Hepatocyte (in vitro differentiated cells): ENCODE measurements around the gene EXOC6B. TPM values are rescaled to one million over a fixed set of nuclear protein-coding genes. Genes with fewer than 3 reads are reported as not detected.

Source experiments
- DNase-seq: peaks from one replicate; pipeline ENCODE4 v3.0.0-alpha.2; 2016; ENCODE audit warnings: low spot score
- H2AFZ ChIP-seq: fragments of 200-600 bp; sonication (generic); 2 replicates; pipeline ENCODE4 v1.6.0; 2016; ENCODE audit warnings: antibody characterized with exemption, mild to moderate bottlenecking
- H3K27ac ChIP-seq: fragments of 200-600 bp; sonication (generic); 2 replicates; pipeline ENCODE4 v1.5.1; 2016; ENCODE audit warnings: mild to moderate bottlenecking
- H3K27me3 ChIP-seq: fragments of 200-600 bp; sonication (generic); 2 replicates; pipeline ENCODE4 v1.6.1; 2016
- H3K36me3 ChIP-seq: fragments of 200-600 bp; sonication (generic); replicated peaks from 2 replicates; pipeline ENCODE4 v1.5.1; 2016; ENCODE audit warnings: low read depth; ENCODE audit not compliant: insufficient read depth
- H3K4me1 ChIP-seq: fragments of 200-600 bp; sonication (generic); 2 replicates; pipeline ENCODE4 v1.5.1; 2016; ENCODE audit warnings: mild to moderate bottlenecking, moderate library complexity; ENCODE audit not compliant: insufficient read depth
- H3K4me2 ChIP-seq: fragments of 200-600 bp; sonication (generic); 2 replicates; pipeline ENCODE4 v1.6.0; 2016
- H3K4me3 ChIP-seq: fragments of 200-600 bp; sonication (generic); 2 replicates; pipeline ENCODE4 v1.5.1; 2016; ENCODE audit warnings: mild to moderate bottlenecking
- H3K79me2 ChIP-seq: fragments of 200-600 bp; sonication (generic); 2 replicates; pipeline ENCODE4 v1.6.0; 2017; ENCODE audit warnings: mild to moderate bottlenecking
- H3K9me2 ChIP-seq: fragments of 200-600 bp; sonication (generic); replicated peaks from 2 replicates; pipeline ENCODE4 v1.6.0; 2017; ENCODE audit warnings: mild to moderate bottlenecking; ENCODE audit not compliant: insufficient read depth
- H3K9me3 ChIP-seq: fragments of 200-600 bp; sonication (generic); 2 replicates; pipeline ENCODE4 v1.5.1; 2016; ENCODE audit warnings: low read depth, mild to moderate bottlenecking
- H4K20me1 ChIP-seq: fragments of 200-600 bp; sonication (generic); 2 replicates; pipeline ENCODE4 v1.6.0; 2016; ENCODE audit warnings: mild to moderate bottlenecking; ENCODE audit not compliant: insufficient read depth, poor library complexity, severe bottlenecking
- CTCF ChIP-seq: fragments of 200-600 bp; sonication (generic); IDR thresholded peaks from 2 replicates; pipeline ENCODE4 v1.5.1; 2016; ENCODE audit warnings: antibody characterized with exemption, mild to moderate bottlenecking; ENCODE audit not compliant: poor library complexity
- EZH2 ChIP-seq: fragments of 200-600 bp; sonication (generic); IDR thresholded peaks from 2 replicates; pipeline ENCODE4 v1.6.1; 2016; ENCODE audit warnings: antibody characterized with exemption, mild to moderate bottlenecking, borderline replicate concordance
- EZH2phosphoT487 ChIP-seq: fragments of 200-600 bp; sonication (generic); IDR thresholded peaks from one replicate; pipeline ENCODE4 v1.6.1; 2018; ENCODE audit warnings: antibody characterized with exemption, mild to moderate bottlenecking, low read depth, moderate library complexity; ENCODE audit not compliant: unreplicated experiment, severe bottlenecking
- WGBS: methylation state at CpG from one replicate; pipeline ENCODE4 v1.1.6; 2016; ENCODE audit warnings: low lambda C conversion rate; ENCODE audit errors: missing lambda C conversion rate; 5-methylcytosine and 5-hydroxymethylcytosine counted together
- polyA plus RNA-seq: library from polyadenylated mRNA; unstranded; fragments of >200 nt; fragmentation: Nextera tagmentation; extraction: Ambion mirVana; gene quantifications from 2 replicates; pipeline ENCODE4 v1.2.1, GENCODE V29; 2016
- total RNA-seq: library from RNA; depleted of rRNA; stranded (reverse); fragments of >200 nt; gene quantifications from 2 replicates; pipeline ENCODE4 v1.2.3, GENCODE V29; 2014

The EXOC6B gene
- total and polyA plus RNA-seq, 2 experiments from 2014 or later = 11.8 to 36.2 TPM

- Histone ChIP-seq H3K79me2 (no peaks in the 10 kb centered on the region), H3K4me3 (no peak overlapping the region), H3K27me3 (no peaks in the 10 kb centered on the region), H2AFZ (no peak overlapping the region), H3K4me1 (peaks cover 15% of the 10 kb centered on the region), H3K4me2 (no peak overlapping the region), H3K36me3 (no peaks in the 10 kb centered on the region), H3K27ac (no peak overlapping the region), H4K20me1 (no peaks in the 10 kb centered on the region), H3K9me2 (no peaks in the 10 kb centered on the region), H3K9me3 (no peaks in the 10 kb centered on the region)
- TF ChIP-seq EZH2 = no peak
- no peak for TF ChIP-seq EZH2phosphoT487
- WGBS = 84% methylated on average over 3 of the region's 3 CpGs
- no peak for DNase-seq
Observed at GRCh38 chr2:72515696-72516095, 310.1 kb downstream of the EXOC6B start.

DNA sequence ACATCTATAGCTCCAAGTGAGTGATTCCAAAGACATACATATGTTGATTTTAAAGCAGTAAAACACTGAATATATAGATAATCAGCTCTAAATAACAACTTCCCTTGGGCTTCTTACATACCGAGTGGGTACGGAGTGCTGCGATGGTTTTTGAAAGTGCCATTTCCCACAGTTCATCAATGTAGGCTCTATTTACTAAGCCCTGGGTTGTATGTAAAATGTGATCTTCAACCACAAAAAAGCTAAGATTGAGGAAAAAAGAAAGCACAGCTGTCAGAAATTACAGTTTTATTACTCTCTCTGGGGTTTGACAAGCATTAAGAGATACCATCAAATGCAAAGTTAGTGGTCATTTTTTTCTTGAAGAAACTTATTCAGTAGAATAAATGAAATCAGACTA lies 312.8 kb downstream of the EXOC6B start:
- no peaks in the 10 kb centered on the region for H4K20me1 ChIP-seq
- WGBS = 93% methylated on average over 3 of the region's 3 CpGs
- no peak overlapping the region for H3K4me2 ChIP-seq
- no peaks in the 10 kb centered on the region for H3K9me3 ChIP-seq
- H3K9me2 ChIP-seq = no peaks in the 10 kb centered on the region
- no peaks in the 10 kb centered on the region for H3K36me3 ChIP-seq
- no peak overlapping the region for H3K4me3 ChIP-seq
- H3K4me1 ChIP-seq = peaks cover 7% of the 10 kb centered on the region
- H3K27ac ChIP-seq = no peak overlapping the region
- no peaks in the 10 kb centered on the region for H3K27me3 ChIP-seq
- no peak overlapping the region for H2AFZ ChIP-seq
- DNase-seq = no peak
- H3K79me2 ChIP-seq = no peaks in the 10 kb centered on the region
- no peak for TF ChIP-seq EZH2phosphoT487
- no peak for TF ChIP-seq EZH2
- TF ChIP-seq CTCF = no peak

DNA sequence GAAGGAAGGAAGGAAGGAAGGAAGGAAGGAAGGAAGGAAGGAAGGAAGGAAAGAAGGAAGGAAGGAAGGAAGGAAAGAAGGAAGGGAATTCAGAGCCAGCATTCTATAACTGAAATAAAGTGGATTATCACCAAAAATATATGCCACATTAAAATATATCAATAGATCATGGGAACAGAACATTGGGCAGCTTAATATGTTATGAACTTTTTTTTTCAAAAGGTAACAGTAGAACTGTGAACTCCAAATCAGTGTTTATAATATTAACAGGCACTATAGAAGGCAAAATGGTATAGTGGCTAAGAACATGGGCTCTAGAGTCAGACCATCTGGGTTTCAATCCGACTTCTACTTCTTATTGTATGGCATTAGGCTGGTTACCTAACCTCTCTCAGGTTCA lies 313.5 kb downstream of the EXOC6B start:
- H3K9me3 ChIP-seq = no peaks in the 10 kb centered on the region
- H3K27ac ChIP-seq = no peak overlapping the region
- no peaks in the 10 kb centered on the region for H3K79me2 ChIP-seq
- peaks cover under 1% of the 10 kb centered on the region for H3K4me1 ChIP-seq
- no peak overlapping the region for H3K4me3 ChIP-seq
- no peak for DNase-seq
- H3K36me3 ChIP-seq = no peaks in the 10 kb centered on the region
- no peak overlapping the region for H3K4me2 ChIP-seq
- WGBS = 94% methylated on average over 1 of the region's 1 CpG
- TF ChIP-seq EZH2 (no peak), CTCF (no peak), EZH2phosphoT487 (no peak)
- no peaks in the 10 kb centered on the region for H4K20me1 ChIP-seq
- H3K9me2 ChIP-seq = no peaks in the 10 kb centered on the region
- H2AFZ ChIP-seq = no peak overlapping the region
- no peaks in the 10 kb centered on the region for H3K27me3 ChIP-seq

- no peaks in the 10 kb centered on the region for H4K20me1 ChIP-seq
- no peaks in the 10 kb centered on the region for H3K9me3 ChIP-seq
- no peak overlapping the region for H3K4me2 ChIP-seq
- no peak overlapping the region for H2AFZ ChIP-seq
- no peaks in the 10 kb centered on the region for H3K27me3 ChIP-seq
- no peaks in the 10 kb centered on the region for H3K36me3 ChIP-seq
- H3K79me2 ChIP-seq = no peaks in the 10 kb centered on the region
- 88% methylated on average over 1 of the region's 1 CpG for WGBS
- H3K9me2 ChIP-seq = no peaks in the 10 kb centered on the region
- TF ChIP-seq EZH2phosphoT487 (no peak), CTCF (no peak), EZH2 (no peak)
- H3K4me3 ChIP-seq = no peak overlapping the region
- no peak overlapping the region for H3K27ac ChIP-seq
- no peaks in the 10 kb centered on the region for H3K4me1 ChIP-seq
- no peak for DNase-seq
Observed at GRCh38 chr2:72511906-72512305, 313.9 kb downstream of the EXOC6B start.
